Keratinocyte (primary cell): Measurements from ENCODE around the gene P2RY8. TPM values are rescaled to one million over a fixed set of nuclear protein-coding genes. Genes with fewer than 3 reads are reported as not detected.

Experiments used
- DNase-seq: peaks from one replicate; pipeline ENCODE4 v3.0.0-alpha.2; 2011; ENCODE audit warnings: low read depth, missing footprints, low spot score
- FAIRE-seq: peaks from 2 replicates; lab custom pipeline; 2011; peaks lifted over from hg19 to GRCh38; lab: Jason Lieb, UNC
- H2AFZ ChIP-seq: 2 replicates; pipeline ENCODE4 v1.6.0; 2012; ENCODE audit warnings: low read length, control low read depth, inconsistent platforms; ENCODE audit not compliant: control insufficient read depth
- H3K27ac ChIP-seq: 2 replicates; pipeline ENCODE4 v1.5.1; 2011; ENCODE audit warnings: low read length; ENCODE audit not compliant: control insufficient read depth, insufficient read depth
- H3K27me3 ChIP-seq: 3 replicates; pipeline ENCODE4 v1.6.0; 2011; ENCODE audit warnings: low read length; ENCODE audit not compliant: control insufficient read depth, insufficient read depth; ENCODE audit errors: extremely low read depth
- H3K36me3 ChIP-seq, 2 experiments: 2 replicates in 1 of 2; 3 replicates in 1 of 2; pipeline ENCODE4 v1.5.1; 2011; ENCODE audit warnings: low read length in 2 of 2, mild to moderate bottlenecking in 1 of 2; ENCODE audit not compliant: control insufficient read depth in 2 of 2, insufficient read depth in 2 of 2; ENCODE audit errors: extremely low read depth in 1 of 2
- H3K4me1 ChIP-seq: 3 replicates; pipeline ENCODE4 v1.5.1; 2011; ENCODE audit warnings: low read length; ENCODE audit not compliant: control insufficient read depth, insufficient read depth; ENCODE audit errors: extremely low read depth
- H3K4me2 ChIP-seq: 3 replicates; pipeline ENCODE4 v1.6.0; 2011; ENCODE audit warnings: low read depth, low read length; ENCODE audit not compliant: control insufficient read depth, insufficient read depth; ENCODE audit errors: extremely low read depth
- H3K4me3 ChIP-seq, 3 experiments: fragments of 200-600 bp in 1 of 3; sonication (generic) in 1 of 3; 2 replicates in 2 of 3; 3 replicates in 1 of 3; pipeline ENCODE4 v1.5.1; 2011 to 2016; ENCODE audit warnings: low read length in 3 of 3, mild to moderate bottlenecking in 3 of 3, control low read depth in 2 of 3, inconsistent platforms in 1 of 3, low read depth in 1 of 3, mixed read lengths in 1 of 3, mixed run types in 1 of 3, moderate library complexity in 1 of 3; ENCODE audit not compliant: control insufficient read depth in 2 of 3, insufficient read depth in 2 of 3; ENCODE audit errors: extremely low read depth in 1 of 3
- H3K79me2 ChIP-seq: 2 replicates; pipeline ENCODE4 v1.6.0; 2012; ENCODE audit warnings: low read length; ENCODE audit not compliant: control insufficient read depth, insufficient read depth
- H3K9ac ChIP-seq: 3 replicates; pipeline ENCODE4 v1.6.0; 2011; ENCODE audit warnings: low read length; ENCODE audit not compliant: control insufficient read depth, insufficient read depth; ENCODE audit errors: extremely low read depth
- H3K9me1 ChIP-seq: 3 replicates; pipeline ENCODE4 v1.6.0; 2011; ENCODE audit warnings: low read length; ENCODE audit not compliant: control insufficient read depth, insufficient read depth; ENCODE audit errors: extremely low read depth
- H3K9me3 ChIP-seq: 2 replicates; pipeline ENCODE4 v1.5.1; 2012; ENCODE audit warnings: low read depth, low read length; ENCODE audit not compliant: control insufficient read depth
- H4K20me1 ChIP-seq: 3 replicates; pipeline ENCODE4 v1.6.0; 2011; ENCODE audit warnings: low read length; ENCODE audit not compliant: control insufficient read depth, insufficient read depth; ENCODE audit errors: extremely low read depth
- EZH2 ChIP-seq: IDR thresholded peaks from one replicate; pipeline ENCODE4 v1.6.1; 2012; ENCODE audit warnings: inconsistent platforms, mild to moderate bottlenecking, low read length, moderate library complexity
- dilution Hi-C: fragments of 300-500 bp; cut with MboI; formaldehyde crosslinking; loops from one replicate; pipeline ENCODE4 v1.7.0; 2020; ENCODE audit warnings: low sequenced_read_pairs; ENCODE audit not compliant: extremely low pct_ligation_motif_present
- polyA plus RNA-seq, 5 experiments: library from polyadenylated mRNA; depleted of rRNA in 3 of 5; stranded (reverse) in 3 of 5; stranded (forward) in 1 of 5; unstranded in 1 of 5; fragments of >200 nt; gene quantifications; 1 replicate in 1 of 5; 2 replicates in 3 of 5; 3 replicates in 1 of 5; pipeline versions ENCODE4 v1.2.1 to v1.2.3, GENCODE V29; 2011 to 2012; ENCODE audit warnings: missing spikeins in 2 of 5, low read depth in 1 of 5, low replicate concordance in 1 of 5
- TF ChIP-seq, protein P1 (sequence below), 3 experiments: IDR thresholded peaks in 1 of 3; conservative IDR thresholded peaks in 1 of 3; optimal IDR thresholded peaks in 1 of 3; 2 replicates in 2 of 3; 3 replicates in 1 of 3; pipeline versions ENCODE3 to v1.5.1; 2011; ENCODE audit warnings: low read length in 3 of 3, mild to moderate bottlenecking in 3 of 3, moderate library complexity in 2 of 3, control low read depth in 1 of 3, inconsistent platforms in 1 of 3; ENCODE audit not compliant: insufficient read depth in 2 of 3; ENCODE audit errors: extremely low read depth in 1 of 3

The P2RY8 gene
- polyA plus RNA-seq, 1 donor (not counting 4 experiments of a cell fraction or from before 2014, with no cell fraction given) = not detected

- no peaks in the 10 kb centered on the region for H4K20me1 ChIP-seq
- no peak overlapping the region for H2AFZ ChIP-seq
- TF ChIP-seq EZH2 = no peak
- TF ChIP-seq, protein P1, sequence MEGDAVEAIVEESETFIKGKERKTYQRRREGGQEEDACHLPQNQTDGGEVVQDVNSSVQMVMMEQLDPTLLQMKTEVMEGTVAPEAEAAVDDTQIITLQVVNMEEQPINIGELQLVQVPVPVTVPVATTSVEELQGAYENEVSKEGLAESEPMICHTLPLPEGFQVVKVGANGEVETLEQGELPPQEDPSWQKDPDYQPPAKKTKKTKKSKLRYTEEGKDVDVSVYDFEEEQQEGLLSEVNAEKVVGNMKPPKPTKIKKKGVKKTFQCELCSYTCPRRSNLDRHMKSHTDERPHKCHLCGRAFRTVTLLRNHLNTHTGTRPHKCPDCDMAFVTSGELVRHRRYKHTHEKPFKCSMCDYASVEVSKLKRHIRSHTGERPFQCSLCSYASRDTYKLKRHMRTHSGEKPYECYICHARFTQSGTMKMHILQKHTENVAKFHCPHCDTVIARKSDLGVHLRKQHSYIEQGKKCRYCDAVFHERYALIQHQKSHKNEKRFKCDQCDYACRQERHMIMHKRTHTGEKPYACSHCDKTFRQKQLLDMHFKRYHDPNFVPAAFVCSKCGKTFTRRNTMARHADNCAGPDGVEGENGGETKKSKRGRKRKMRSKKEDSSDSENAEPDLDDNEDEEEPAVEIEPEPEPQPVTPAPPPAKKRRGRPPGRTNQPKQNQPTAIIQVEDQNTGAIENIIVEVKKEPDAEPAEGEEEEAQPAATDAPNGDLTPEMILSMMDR (optimal IDR thresholded peaks at IDR 0.05 in 1 of 3, IDR thresholded peaks at IDR 0.05 in 1 of 3, conservative IDR thresholded peaks at IDR 0.05 in 1 of 3; ENCODE audit: extremely low read depth in 1 of 3, insufficient read depth in 2 of 3, low read length in 3 of 3) = no peak
- no peaks in the 10 kb centered on the region for H3K27me3 ChIP-seq
- H3K9me3 ChIP-seq = peaks cover 15% of the 10 kb centered on the region
- H3K79me2 ChIP-seq = no peaks in the 10 kb centered on the region
- peaks cover 7 to 30% of the 10 kb centered on the region in 2 experiments for H3K36me3 ChIP-seq
- H3K4me3 ChIP-seq = no peak overlapping the region
- H3K9me1 ChIP-seq = no peaks in the 10 kb centered on the region
- no peaks in the 10 kb centered on the region for H3K4me1 ChIP-seq
- FAIRE-seq (no peak), DNase-seq (no peak)
- no peak overlapping the region for H3K4me2 ChIP-seq
- H3K9ac ChIP-seq = no peak overlapping the region
- no peak overlapping the region for H3K27ac ChIP-seq
- dilution Hi-C loops = no loop called here
These were observed 117.2 kb downstream of the P2RY8 start for GRCh38 chrX:1419545-1420355.

GRCh38 chrX:1418901-1419544, 118.0 kb downstream of the P2RY8 start:
- no peaks in the 10 kb centered on the region for H4K20me1 ChIP-seq
- no peaks in the 10 kb centered on the region for H3K27me3 ChIP-seq
- H3K4me1 ChIP-seq = no peaks in the 10 kb centered on the region
- no peak overlapping the region for H3K4me2 ChIP-seq
- dilution Hi-C loops = no loop called here
- H3K27ac ChIP-seq = no peak overlapping the region
- no peaks in the 10 kb centered on the region for H3K9me1 ChIP-seq
- FAIRE-seq = no peak
- peaks cover 14% of the 10 kb centered on the region for H3K9me3 ChIP-seq
- no peak overlapping the region for H3K9ac ChIP-seq
- TF ChIP-seq EZH2 = no peak
- TF ChIP-seq, protein P1 (optimal IDR thresholded peaks at IDR 0.05 in 1 of 3, IDR thresholded peaks at IDR 0.05 in 1 of 3, conservative IDR thresholded peaks at IDR 0.05 in 1 of 3; ENCODE audit: extremely low read depth in 1 of 3, insufficient read depth in 2 of 3, low read length in 3 of 3) = no peak
- H3K36me3 ChIP-seq = peaks cover 9 to 30% of the 10 kb centered on the region in 2 experiments
- H3K4me3 ChIP-seq = no peak overlapping the region
- no peak for DNase-seq
- H3K79me2 ChIP-seq = no peaks in the 10 kb centered on the region
- H2AFZ ChIP-seq = no peak overlapping the region
